HuH-7.5 (cell line): Measurements from ENCODE around the gene LRRC10.
"Not testable (repeated sequence)": the region's sequence is repeated elsewhere in the genome, so short reads cannot be mapped to it uniquely, and the experiment has no call there.

ENCODE experiments used
- DNase-seq: peaks from one replicate; pipeline ENCODE4 v3.0.0; 2011; ENCODE audit warnings: low spot score

Gene LRRC10

GRCh38 chr12:69616025-69616424 lies 5.3 kb upstream of the LRRC10 start:
- DNase-seq: no peak

- no peak for DNase-seq
Observed at GRCh38 chr12:69613351-69613750, 2.6 kb upstream of the LRRC10 start.

GRCh38 chr12:69610126-69610525 lies 581 bp downstream of the LRRC10 start:
- no peak for DNase-seq

GRCh38 chr12:69608114-69608513 lies 2.6 kb downstream of the LRRC10 start:
- DNase-seq: no peak

- not testable (repeated sequence) for DNase-seq
Observed at GRCh38 chr12:69604275-69604674, 6.4 kb downstream of the LRRC10 start.

- DNase-seq: not testable (repeated sequence)
Observed at GRCh38 chr12:69603556-69603955, 7.2 kb downstream of the LRRC10 start.

GRCh38 chr12:69602954-69603353 lies 7.8 kb downstream of the LRRC10 start:
- DNase-seq: no peak

GRCh38 chr12:69601962-69602685 lies 8.6 kb downstream of the LRRC10 start:
- DNase-seq: no peak

- no peak for DNase-seq
Observed at GRCh38 chr12:69600804-69601203, 9.9 kb downstream of the LRRC10 start.

GRCh38 chr12:69598174-69598753 lies 12.4 kb downstream of the LRRC10 start:
- no peak for DNase-seq

- no peak for DNase-seq
Observed at GRCh38 chr12:69595689-69596088, 15.0 kb downstream of the LRRC10 start.

GRCh38 chr12:69589082-69589481 lies 21.6 kb downstream of the LRRC10 start:
- DNase-seq: no peak

- no peak for DNase-seq
Observed at GRCh38 chr12:69588527-69588926, 22.2 kb downstream of the LRRC10 start.

GRCh38 chr12:69585189-69586062 lies 25.3 kb downstream of the LRRC10 start, which contains the start of gene CCT2:
CCT2 (plus strand) TSS chr12:69585459; CDS start chr12:69585522, 63 bp downstream.
- DNase-seq: peak; percentile 85

- peak; percentile 11 for DNase-seq
Observed at GRCh38 chr12:69583203-69583602, 27.5 kb downstream of the LRRC10 start.

- no peak for DNase-seq
Observed at GRCh38 chr12:69580074-69580473, 30.6 kb downstream of the LRRC10 start.

- no peak for DNase-seq
Observed at GRCh38 chr12:69579029-69579428, 31.7 kb downstream of the LRRC10 start.

GRCh38 chr12:69578283-69578682 lies 32.4 kb downstream of the LRRC10 start:
- no peak for DNase-seq

- no peak for DNase-seq
Observed at GRCh38 chr12:69575346-69575745, 35.4 kb downstream of the LRRC10 start.

- no peak for DNase-seq
Observed at GRCh38 chr12:69570545-69571399, 39.9 kb downstream of the LRRC10 start.

- DNase-seq: no peak
Observed at GRCh38 chr12:69570000-69570516, 40.6 kb downstream of the LRRC10 start.

GRCh38 chr12:69569236-69569635 lies 41.5 kb downstream of the LRRC10 start:
- DNase-seq: no peak
